Endothelial cell of umbilical vein (primary cell): ENCODE data around the gene HSBP1. TPM values are rescaled to one million over a fixed set of nuclear protein-coding genes. Genes with fewer than 3 reads are reported as not detected.

ENCODE experiments used
- BruUV-seq: library from RNA; stranded (reverse); fragments of 400-500 nt; replicated peaks from 2 replicates; lab custom pipeline; 2021; lab: Mats Ljungman, UMichigan
- CTCF ChIA-PET: fragments of 300-600, 350-600 bp; sonication (Branson Sonifier 250); formaldehyde crosslinking; loops from one replicate; lab custom pipeline; 2021; ENCODE audit warnings: antibody characterized with exemption, inconsistent platforms; lab: Charles Lee
- POLR2A ChIA-PET: fragments of 300-600, 350-600 bp; sonication (Branson Sonifier 250); formaldehyde crosslinking; loops from one replicate; lab custom pipeline; 2021; ENCODE audit warnings: antibody characterized with exemption, inconsistent platforms; lab: Charles Lee
- DNase-seq: peaks from one replicate; pipeline ENCODE4 v3.0.0-alpha.2; 2011; ENCODE audit warnings: low read depth, low spot score
- FAIRE-seq: peaks from 2 replicates; lab custom pipeline; 2011; peaks lifted over from hg19 to GRCh38; lab: Jason Lieb, UNC
- H2AFZ ChIP-seq: 2 replicates; pipeline ENCODE4 v1.6.0; 2012; ENCODE audit warnings: low read depth, low read length, control low read depth, inconsistent platforms
- H3K27ac ChIP-seq: 2 replicates; pipeline ENCODE4 v1.5.1; 2011; ENCODE audit warnings: low read depth, mild to moderate bottlenecking, control low read depth, low read length, moderate library complexity; ENCODE audit not compliant: insufficient read depth
- H3K27me3 ChIP-seq, 2 experiments: 2 replicates each; pipeline versions ENCODE4 v1.6.0 to v1.6.1; 2011; ENCODE audit warnings: low read length in 2 of 2, mixed read lengths in 1 of 2; ENCODE audit not compliant: control insufficient read depth in 2 of 2, insufficient read depth in 2 of 2
- H3K36me3 ChIP-seq, 2 experiments: 2 replicates in 1 of 2; 3 replicates in 1 of 2; pipeline ENCODE4 v1.5.1; 2011; ENCODE audit warnings: low read length in 2 of 2, mild to moderate bottlenecking in 1 of 2, moderate library complexity in 1 of 2; ENCODE audit not compliant: control insufficient read depth in 2 of 2, insufficient read depth in 2 of 2; ENCODE audit errors: extremely low read depth in 1 of 2
- H3K4me1 ChIP-seq: 3 replicates; pipeline ENCODE4 v1.5.1; 2011; ENCODE audit warnings: mild to moderate bottlenecking, low read length; ENCODE audit not compliant: control insufficient read depth, insufficient read depth; ENCODE audit errors: extremely low read depth
- H3K4me2 ChIP-seq: 2 replicates; pipeline ENCODE4 v1.6.1; 2011; ENCODE audit warnings: low read length, control low read depth, mixed read lengths; ENCODE audit not compliant: insufficient read depth
- H3K4me3 ChIP-seq, 3 experiments: fragments of 200-600 bp in 1 of 3; sonication (generic), shearing (Covaris generic) in 1 of 3; replicated peaks in 1 of 3; 2 replicates each; pipeline ENCODE4 v1.5.1; 2011 to 2016; ENCODE audit warnings: control low read depth in 3 of 3, low read length in 3 of 3, mild to moderate bottlenecking in 2 of 3, inconsistent platforms in 1 of 3, low read depth in 1 of 3, moderate library complexity in 1 of 3; ENCODE audit not compliant: insufficient read depth in 1 of 3
- H3K79me2 ChIP-seq: 2 replicates; pipeline ENCODE4 v1.6.0; 2012; ENCODE audit warnings: low read length, inconsistent platforms; ENCODE audit not compliant: control insufficient read depth, insufficient read depth
- H3K9ac ChIP-seq: replicated peaks from 2 replicates; pipeline ENCODE3; 2011; ENCODE audit warnings: low read length, control low read depth; ENCODE audit not compliant: insufficient read depth; ENCODE audit errors: extremely low read depth
- H3K9me1 ChIP-seq: replicated peaks from 3 replicates; pipeline ENCODE4 v1.6.0; 2011; ENCODE audit warnings: mild to moderate bottlenecking, low read length; ENCODE audit not compliant: control insufficient read depth, insufficient read depth; ENCODE audit errors: extremely low read depth
- H3K9me3 ChIP-seq: replicated peaks from 2 replicates; pipeline ENCODE4 v1.5.1; 2012; ENCODE audit warnings: low read length, inconsistent platforms; ENCODE audit not compliant: control insufficient read depth, insufficient read depth
- H4K20me1 ChIP-seq: replicated peaks from 2 replicates; pipeline ENCODE3; 2011; ENCODE audit warnings: mild to moderate bottlenecking, low read length; ENCODE audit not compliant: control insufficient read depth, insufficient read depth; ENCODE audit errors: extremely low read depth
- CTCF ChIP-seq, 2 donors: IDR thresholded peaks; 1 replicate in 1 of 2; 2 replicates in 1 of 2; pipeline ENCODE4 v1.5.1; 2011; ENCODE audit warnings: low read length in 2 of 2, mild to moderate bottlenecking in 2 of 2, moderate library complexity in 2 of 2, control low read depth in 1 of 2, inconsistent platforms in 1 of 2, low read depth in 1 of 2; ENCODE audit not compliant: insufficient read depth in 1 of 2; ENCODE audit errors: extremely low read depth in 1 of 2
- EZH2 ChIP-seq: IDR thresholded peaks from 2 replicates; pipeline ENCODE4 v1.6.1; 2012; ENCODE audit warnings: borderline replicate concordance, low read depth, mild to moderate bottlenecking, moderate library complexity, low read length, inconsistent platforms; ENCODE audit not compliant: severe bottlenecking
- FOS ChIP-seq: IDR thresholded peaks from 2 replicates; pipeline ENCODE4 v1.6.1; 2011; ENCODE audit warnings: mild to moderate bottlenecking, low read length, moderate library complexity, borderline replicate concordance; ENCODE audit not compliant: insufficient read depth
- GATA2 ChIP-seq: IDR thresholded peaks from 2 replicates; pipeline ENCODE4 v1.7.0; 2011; ENCODE audit warnings: low read depth, mild to moderate bottlenecking, moderate library complexity, mixed read lengths, low read length; ENCODE audit not compliant: insufficient read length, insufficient read depth
- JUN ChIP-seq: IDR thresholded peaks from 2 replicates; pipeline ENCODE4 v1.6.1; 2011; ENCODE audit warnings: borderline replicate concordance, low read depth; ENCODE audit not compliant: insufficient read length, insufficient read depth
- MAX ChIP-seq: IDR thresholded peaks from 2 replicates; pipeline ENCODE4 v1.6.1; 2011; ENCODE audit not compliant: insufficient read depth, insufficient read length
- MYC ChIP-seq: IDR thresholded peaks from one replicate; pipeline ENCODE4 v1.6.1; 2011; ENCODE audit warnings: mild to moderate bottlenecking, low read depth, low read length
- POLR2A ChIP-seq: IDR thresholded peaks from 2 replicates; pipeline ENCODE4 v1.6.1; 2012; ENCODE audit warnings: low read depth, mild to moderate bottlenecking, control low read depth, low read length
- POLR2AphosphoS5 ChIP-seq: IDR thresholded peaks from 2 replicates; pipeline ENCODE4 v1.6.1; 2012; ENCODE audit warnings: low read depth, mild to moderate bottlenecking, control low read depth, low read length, moderate library complexity; ENCODE audit not compliant: insufficient read depth
- dilution Hi-C: fragments of 300-500 bp; cut with MboI; formaldehyde crosslinking; loops from one replicate; pipeline ENCODE4 v1.15.0; 2019; ENCODE audit warnings: low sequenced_read_pairs; ENCODE audit not compliant: extremely low pct_ligation_motif_present
- intact Hi-C: fragments of 100-400 bp; cut with micrococcal nuclease; formaldehyde crosslinking; loops from one replicate; pipeline ENCODE4 v1.10.0; 2022
- polyA plus RNA-seq, 4 experiments: library from polyadenylated mRNA; depleted of rRNA in 3 of 4; stranded (reverse) in 3 of 4; unstranded in 1 of 4; fragments of >200 nt; gene quantifications; 2 replicates each; pipeline versions ENCODE4 v1.2.1 to v1.2.3, GENCODE V29; 2011 to 2012; ENCODE audit warnings: missing spikeins in 1 of 4
- total RNA-seq: library from RNA; stranded (reverse); gene quantifications from 2 replicates; pipeline ENCODE4 v1.2.3, GENCODE V29; 2021

Gene HSBP1
- total and polyA plus RNA-seq, 2 donors (not counting 3 experiments of a cell fraction or from before 2014, with no cell fraction given), result 40.8 to 136 TPM

- intact Hi-C loops, result no loop called here
- ChIA-PET CTCF (no interaction called here), POLR2A (no interaction called here)
- Histone ChIP-seq H3K27ac (no peak overlapping the region), H2AFZ (no peak overlapping the region), H3K9me1 (no peaks in the 10 kb centered on the region), H3K79me2 (no peaks in the 10 kb centered on the region), H3K9ac (no peak overlapping the region), H3K9me3 (no peaks in the 10 kb centered on the region), H4K20me1 (no peaks in the 10 kb centered on the region), H3K36me3 (no peaks in the 10 kb centered on the region), H3K4me2 (no peak overlapping the region), H3K4me1 (peaks cover 14% of the 10 kb centered on the region), H3K27me3 (peaks cover 0 to 2% of the 10 kb centered on the region in 2 experiments), H3K4me3 (no peak overlapping the region)
- BruUV-seq, result no TSS peak
- dilution Hi-C loops, result no loop called here
- no peak for TF ChIP-seq CTCF (IDR thresholded peaks at IDR 0.05; ENCODE audit: extremely low read depth in 1 of 2, insufficient read depth in 1 of 2, low read depth in 1 of 2, low read length in 2 of 2)
- TF ChIP-seq POLR2AphosphoS5, result no peak
- no peak for TF ChIP-seq EZH2
- no peak for TF ChIP-seq FOS
- no peak for TF ChIP-seq JUN
- no peak for TF ChIP-seq POLR2A
- no peak for TF ChIP-seq MYC
- no peak for TF ChIP-seq GATA2
- no peak for TF ChIP-seq MAX
- DNase-seq, result no peak
- no peak for FAIRE-seq
Observed at GRCh38 chr16:83840060-83840617, 32.4 kb downstream of the HSBP1 start.
